GM12878 (cell line): ENCODE data around the gene EHBP1L1. TPM values are rescaled to one million over a fixed set of nuclear protein-coding genes. Genes with fewer than 3 reads are reported as not detected.
A peak's percentile ranks its signal among the peaks of the same experiment; 100 is the strongest.

Experiments
- BMI1 ChIP-seq: fragments of 450-650 bp; IDR thresholded peaks from 2 replicates; pipeline ENCODE4 v1.6.1; 2016; ENCODE audit warnings: mild to moderate bottlenecking, moderate library complexity, borderline replicate concordance
- BRCA1 ChIP-seq: IDR thresholded peaks from 2 replicates; pipeline ENCODE4 v1.6.1; 2011; ENCODE audit warnings: low read depth, low read length, improper control_type of control experiment
- CREB1 ChIP-seq: IDR thresholded peaks from 2 replicates; pipeline ENCODE4 v1.6.1; 2012; ENCODE audit warnings: low read depth, mild to moderate bottlenecking, inconsistent platforms
- CREM ChIP-seq: IDR thresholded peaks from 2 replicates; pipeline ENCODE4 v1.6.1; 2014; ENCODE audit warnings: antibody characterized with exemption, low read depth
- HDGF ChIP-seq: fragments of 450-650 bp; IDR thresholded peaks from 2 replicates; pipeline ENCODE4 v1.6.1; 2016; ENCODE audit warnings: antibody characterized with exemption
- IKZF1 ChIP-seq: fragments of 450-650 bp; conservative IDR thresholded peaks from 2 replicates; pipeline ENCODE4 v1.6.1; 2017; ENCODE audit warnings: antibody characterized with exemption, mild to moderate bottlenecking
- MEF2A ChIP-seq: IDR thresholded peaks from 2 replicates; pipeline ENCODE4 v1.6.1; 2011; ENCODE audit warnings: low read depth, mild to moderate bottlenecking, low read length, moderate library complexity; ENCODE audit not compliant: insufficient read depth
- NBN ChIP-seq: fragments of 450-650 bp; IDR thresholded peaks from 2 replicates; pipeline ENCODE4 v1.6.1; 2016
- NRF1 ChIP-seq: conservative IDR thresholded peaks from 2 replicates; pipeline ENCODE4 v1.6.1; 2011; ENCODE audit warnings: mild to moderate bottlenecking, low read depth, low read length, improper control_type of control experiment
- PML ChIP-seq: IDR thresholded peaks from 2 replicates; pipeline ENCODE4 v1.6.1; 2012; ENCODE audit warnings: low read length, inconsistent platforms
- RAD51 ChIP-seq: fragments of 450-650 bp; IDR thresholded peaks from 2 replicates; pipeline ENCODE4 v1.6.1; 2016; ENCODE audit warnings: moderate library complexity, mild to moderate bottlenecking, inconsistent platforms
- SIX5 ChIP-seq: IDR thresholded peaks from 2 replicates; pipeline ENCODE4 v1.6.1; 2011; ENCODE audit warnings: mild to moderate bottlenecking, low read depth, low read length, moderate library complexity; ENCODE audit not compliant: severe bottlenecking
- SP1 ChIP-seq: IDR thresholded peaks from one replicate; pipeline ENCODE4 v1.6.1; 2011; ENCODE audit warnings: low read depth, low read length
- SPI1 ChIP-seq: IDR thresholded peaks from 2 replicates; pipeline ENCODE4 v1.6.1; 2011; ENCODE audit warnings: low read depth, mild to moderate bottlenecking, low read length, moderate library complexity, borderline replicate concordance; ENCODE audit not compliant: insufficient read depth
- TAF1 ChIP-seq: IDR thresholded peaks from 2 replicates; pipeline ENCODE4 v1.6.1; 2011; ENCODE audit warnings: mild to moderate bottlenecking, low read depth, low read length, borderline replicate concordance
- ZNF274 ChIP-seq: IDR thresholded peaks from one replicate; pipeline ENCODE4 v1.8.0; 2011; ENCODE audit not compliant: insufficient read length, insufficient read depth
- ZNF622 ChIP-seq: fragments of 450-650 bp; IDR thresholded peaks from 2 replicates; pipeline ENCODE4 v1.6.1; 2017; ENCODE audit warnings: mild to moderate bottlenecking, inconsistent platforms
- polyA plus RNA-seq, 11 experiments: library from polyadenylated mRNA; depleted of rRNA in 4 of 11; unstranded in 6 of 11; stranded (reverse) in 5 of 11; fragments of >200 nt; fragmentation: Nextera tagmentation in 4 of 11; fragmentation: Illumina TruSeq in 1 of 11; extraction: Ambion mirVana in 4 of 11; extraction: Trizol in 1 of 11; gene quantifications; 1 replicate in 1 of 11; 2 replicates in 10 of 11; pipeline versions ENCODE4 v1.2.1 to v1.2.3, GENCODE V29; 2011 to 2016; ENCODE audit warnings: inconsistent platforms in 2 of 11, missing spikeins in 2 of 11, low read depth in 1 of 11
- total RNA-seq, 4 experiments: library from RNA; depleted of rRNA in 3 of 4; stranded (reverse); fragments of >200 nt in 3 of 4; fragmentation: Illumina TruSeq in 1 of 4; extraction: Trizol in 1 of 4; gene quantifications; 2 replicates each; pipeline versions ENCODE4 v1.2.1 to v1.2.3, GENCODE V29; 2013 to 2021
- TF ChIP-seq, protein P1 (sequence below): fragments of 450-650 bp; IDR thresholded peaks from 2 replicates; pipeline ENCODE4 v1.6.1; 2017; ENCODE audit warnings: antibody characterized with exemption, mild to moderate bottlenecking, moderate library complexity
- TF ChIP-seq, protein P2 (sequence below): IDR thresholded peaks from 2 replicates; pipeline ENCODE4 v1.6.1; 2011; ENCODE audit warnings: mild to moderate bottlenecking, low read depth, low read length, moderate library complexity; ENCODE audit not compliant: insufficient replicate concordance
- TF ChIP-seq, protein P3 (sequence below): IDR thresholded peaks from 2 replicates; pipeline ENCODE4 v1.6.1; 2011; ENCODE audit warnings: borderline replicate concordance, low read depth, mild to moderate bottlenecking, moderate library complexity, mixed read lengths, low read length; ENCODE audit not compliant: insufficient read depth; ENCODE audit errors: extremely low read length
- TF ChIP-seq, protein P4 (sequence below): fragments of 450-650 bp; IDR thresholded peaks from 2 replicates; pipeline ENCODE4 v1.6.1; 2016; ENCODE audit warnings: mild to moderate bottlenecking

EHBP1L1 gene
- total and polyA plus RNA-seq, 10 of the 15 experiments (the other 5 are each of a cell fraction or from before 2014, with no cell fraction given) = 0.06 to 99.4 (median 32.7) TPM

DNA sequence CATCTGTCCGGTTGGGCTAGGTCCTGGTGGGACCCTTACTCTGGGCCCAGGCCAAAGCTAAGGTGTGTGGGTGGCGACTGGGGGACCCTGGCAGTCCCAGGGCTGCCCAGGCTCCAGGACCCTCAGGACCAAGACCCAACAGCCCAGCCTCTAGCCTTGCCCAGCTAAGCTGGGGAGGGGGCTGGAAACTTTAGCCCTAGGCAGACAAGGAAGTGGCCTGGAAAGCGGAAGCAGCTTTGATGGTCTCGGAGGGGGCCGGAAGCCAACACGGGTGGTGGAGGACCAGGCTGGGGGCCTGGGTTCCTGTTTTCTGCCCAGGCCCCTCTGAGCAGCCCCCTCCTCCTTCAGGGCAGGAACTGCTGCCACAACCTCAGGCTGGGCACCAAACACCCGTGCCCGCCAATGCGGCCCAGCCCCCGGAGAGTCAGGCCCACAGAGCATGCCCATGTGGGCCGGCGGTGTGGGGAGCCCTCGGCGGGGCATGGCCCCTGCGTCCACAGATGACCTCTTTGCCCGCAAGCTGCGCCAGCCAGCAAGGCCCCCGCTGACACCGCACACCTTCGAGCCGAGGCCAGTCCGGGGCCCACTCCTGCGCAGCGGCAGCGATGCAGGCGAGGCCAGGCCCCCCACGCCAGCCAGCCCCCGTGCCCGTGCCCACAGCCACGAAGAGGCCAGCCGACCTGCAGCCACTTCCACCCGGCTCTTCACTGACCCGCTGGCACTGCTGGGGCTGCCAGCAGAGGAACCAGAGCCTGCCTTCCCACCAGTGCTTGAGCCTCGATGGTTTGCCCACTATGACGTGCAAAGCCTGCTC is 64.8 kb downstream of the EHBP1L1 start (continued):
- TF ChIP-seq SP1 = no peak
- no peak for TF ChIP-seq NBN
- TF ChIP-seq SIX5 = no peak
- no peak for TF ChIP-seq RAD51
- TF ChIP-seq, protein P1, sequence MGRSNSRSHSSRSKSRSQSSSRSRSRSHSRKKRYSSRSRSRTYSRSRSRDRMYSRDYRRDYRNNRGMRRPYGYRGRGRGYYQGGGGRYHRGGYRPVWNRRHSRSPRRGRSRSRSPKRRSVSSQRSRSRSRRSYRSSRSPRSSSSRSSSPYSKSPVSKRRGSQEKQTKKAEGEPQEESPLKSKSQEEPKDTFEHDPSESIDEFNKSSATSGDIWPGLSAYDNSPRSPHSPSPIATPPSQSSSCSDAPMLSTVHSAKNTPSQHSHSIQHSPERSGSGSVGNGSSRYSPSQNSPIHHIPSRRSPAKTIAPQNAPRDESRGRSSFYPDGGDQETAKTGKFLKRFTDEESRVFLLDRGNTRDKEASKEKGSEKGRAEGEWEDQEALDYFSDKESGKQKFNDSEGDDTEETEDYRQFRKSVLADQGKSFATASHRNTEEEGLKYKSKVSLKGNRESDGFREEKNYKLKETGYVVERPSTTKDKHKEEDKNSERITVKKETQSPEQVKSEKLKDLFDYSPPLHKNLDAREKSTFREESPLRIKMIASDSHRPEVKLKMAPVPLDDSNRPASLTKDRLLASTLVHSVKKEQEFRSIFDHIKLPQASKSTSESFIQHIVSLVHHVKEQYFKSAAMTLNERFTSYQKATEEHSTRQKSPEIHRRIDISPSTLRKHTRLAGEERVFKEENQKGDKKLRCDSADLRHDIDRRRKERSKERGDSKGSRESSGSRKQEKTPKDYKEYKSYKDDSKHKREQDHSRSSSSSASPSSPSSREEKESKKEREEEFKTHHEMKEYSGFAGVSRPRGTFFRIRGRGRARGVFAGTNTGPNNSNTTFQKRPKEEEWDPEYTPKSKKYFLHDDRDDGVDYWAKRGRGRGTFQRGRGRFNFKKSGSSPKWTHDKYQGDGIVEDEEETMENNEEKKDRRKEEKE = no peak
- TF ChIP-seq, protein P2, sequence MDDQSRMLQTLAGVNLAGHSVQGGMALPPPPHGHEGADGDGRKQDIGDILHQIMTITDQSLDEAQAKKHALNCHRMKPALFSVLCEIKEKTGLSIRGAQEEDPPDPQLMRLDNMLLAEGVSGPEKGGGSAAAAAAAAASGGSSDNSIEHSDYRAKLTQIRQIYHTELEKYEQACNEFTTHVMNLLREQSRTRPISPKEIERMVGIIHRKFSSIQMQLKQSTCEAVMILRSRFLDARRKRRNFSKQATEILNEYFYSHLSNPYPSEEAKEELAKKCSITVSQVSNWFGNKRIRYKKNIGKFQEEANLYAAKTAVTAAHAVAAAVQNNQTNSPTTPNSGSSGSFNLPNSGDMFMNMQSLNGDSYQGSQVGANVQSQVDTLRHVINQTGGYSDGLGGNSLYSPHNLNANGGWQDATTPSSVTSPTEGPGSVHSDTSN = no peak
- 0 out of 2 replicates have a peak, but pooled peaks have one; percentile 11 for TF ChIP-seq CREB1
- TF ChIP-seq BRCA1 = no peak
- TF ChIP-seq TAF1 = no peak
- TF ChIP-seq CREM = no peak
- TF ChIP-seq PML = no peak
- TF ChIP-seq, protein P3, sequence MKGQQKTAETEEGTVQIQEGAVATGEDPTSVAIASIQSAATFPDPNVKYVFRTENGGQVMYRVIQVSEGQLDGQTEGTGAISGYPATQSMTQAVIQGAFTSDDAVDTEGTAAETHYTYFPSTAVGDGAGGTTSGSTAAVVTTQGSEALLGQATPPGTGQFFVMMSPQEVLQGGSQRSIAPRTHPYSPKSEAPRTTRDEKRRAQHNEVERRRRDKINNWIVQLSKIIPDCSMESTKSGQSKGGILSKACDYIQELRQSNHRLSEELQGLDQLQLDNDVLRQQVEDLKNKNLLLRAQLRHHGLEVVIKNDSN = no peak
- TF ChIP-seq SPI1 = peak; percentile 83
- 0 out of 2 replicates have a peak, but pooled peaks have one; percentile 7 for TF ChIP-seq HDGF
- no peak for TF ChIP-seq MEF2A
- no peak for TF ChIP-seq ZNF274
- no peak for TF ChIP-seq BMI1
- no peak for TF ChIP-seq IKZF1
- no peak for TF ChIP-seq ZNF622
- no peak for TF ChIP-seq NRF1
- TF ChIP-seq, protein P4, sequence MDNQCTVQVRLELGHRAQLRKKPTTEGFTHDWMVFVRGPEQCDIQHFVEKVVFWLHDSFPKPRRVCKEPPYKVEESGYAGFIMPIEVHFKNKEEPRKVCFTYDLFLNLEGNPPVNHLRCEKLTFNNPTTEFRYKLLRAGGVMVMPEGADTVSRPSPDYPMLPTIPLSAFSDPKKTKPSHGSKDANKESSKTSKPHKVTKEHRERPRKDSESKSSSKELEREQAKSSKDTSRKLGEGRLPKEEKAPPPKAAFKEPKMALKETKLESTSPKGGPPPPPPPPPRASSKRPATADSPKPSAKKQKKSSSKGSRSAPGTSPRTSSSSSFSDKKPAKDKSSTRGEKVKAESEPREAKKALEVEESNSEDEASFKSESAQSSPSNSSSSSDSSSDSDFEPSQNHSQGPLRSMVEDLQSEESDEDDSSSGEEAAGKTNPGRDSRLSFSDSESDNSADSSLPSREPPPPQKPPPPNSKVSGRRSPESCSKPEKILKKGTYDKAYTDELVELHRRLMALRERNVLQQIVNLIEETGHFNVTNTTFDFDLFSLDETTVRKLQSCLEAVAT = no peak
